NCI-H510A treated with DMSO at 0.1 percent for 48 hours (cell line): ENCODE results near the gene CSNK1D.
"Not testable (repeated sequence)": the region's sequence is repeated elsewhere in the genome, so short reads cannot be mapped to it uniquely, and the experiment has no call there.

Experiments used
- DNase-seq: peaks from one replicate; lab custom pipeline; 2025; lab: John Stamatoyannopoulos, UW

CSNK1D gene

GRCh38 chr17:82213251-82214011, 60.1 kb downstream of the CSNK1D start:
- DNase-seq = no peak

- DNase-seq = peak; percentile 34
Observed at GRCh38 chr17:82212331-82213250, 60.9 kb downstream of the CSNK1D start, which contains the start of gene CCDC57. Gene CCDC57, minus strand, starts transcription at chr17:82212842. Its CDS starts 10,898 bp downstream, at chr17:82201944.

DNA sequence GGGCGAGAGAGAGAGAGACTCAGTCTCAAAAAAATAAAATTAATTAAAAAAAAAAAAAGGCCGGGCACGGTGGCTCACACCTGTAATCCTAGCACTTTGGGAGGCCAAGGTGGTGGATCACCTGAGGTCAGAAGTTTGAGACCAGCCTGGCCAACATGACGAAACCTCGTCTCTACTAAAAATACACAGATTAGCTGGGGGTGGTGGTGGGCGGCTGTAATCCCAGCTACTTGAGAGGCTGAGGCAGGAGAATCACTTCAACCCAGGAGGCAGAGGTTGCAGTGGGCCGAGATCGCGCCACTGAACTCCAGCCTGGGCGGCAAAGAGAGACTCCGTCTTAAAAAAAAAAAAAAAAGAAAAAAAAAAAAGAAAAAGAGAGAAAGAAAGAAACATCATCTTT, 62.8 kb downstream of the CSNK1D start:
- DNase-seq = not testable (repeated sequence)

DNA sequence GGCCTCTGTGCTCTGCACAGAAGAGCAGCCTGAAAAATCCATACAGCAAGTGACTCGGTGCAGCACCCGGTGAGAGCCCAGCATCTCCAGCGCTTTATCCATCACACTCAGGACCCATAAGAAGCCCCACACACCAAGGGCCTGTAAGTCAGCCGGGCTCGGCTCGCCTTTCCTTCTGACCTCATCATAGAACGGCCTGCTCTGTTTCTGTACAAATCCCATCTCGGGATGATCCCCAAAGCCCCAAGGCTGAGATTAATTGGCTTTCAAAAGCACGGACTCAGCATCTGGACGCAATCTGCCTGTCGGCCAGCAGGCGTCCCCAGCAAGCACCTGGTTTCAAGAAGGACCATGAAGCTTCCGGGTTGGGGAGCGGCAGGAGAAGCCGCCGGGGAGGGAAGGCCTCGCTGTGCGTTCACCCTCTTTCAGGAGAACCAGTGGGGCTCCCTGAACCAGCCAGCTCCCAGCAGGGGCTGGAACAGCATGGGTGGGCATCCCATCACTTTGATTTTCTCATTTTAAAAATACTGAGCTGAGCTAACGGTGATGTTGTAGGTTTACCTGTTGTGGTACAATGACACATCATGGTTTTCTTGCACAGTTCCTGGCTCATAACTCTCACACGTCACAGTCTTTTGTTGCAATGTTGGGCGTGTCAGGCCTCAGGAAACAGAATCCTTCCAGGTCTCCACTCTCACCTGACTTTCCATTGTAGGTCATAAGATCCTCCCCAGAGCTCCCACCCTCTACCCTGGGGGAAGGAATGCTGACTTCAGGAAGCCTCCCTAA, 67.6 kb downstream of the CSNK1D start:
- DNase-seq = peak; percentile 96

GRCh38 chr17:82204831-82205719, 68.4 kb downstream of the CSNK1D start:
- DNase-seq = no peak

- no peak for DNase-seq
Observed at GRCh38 chr17:82203920-82204319, 69.6 kb downstream of the CSNK1D start.

DNA sequence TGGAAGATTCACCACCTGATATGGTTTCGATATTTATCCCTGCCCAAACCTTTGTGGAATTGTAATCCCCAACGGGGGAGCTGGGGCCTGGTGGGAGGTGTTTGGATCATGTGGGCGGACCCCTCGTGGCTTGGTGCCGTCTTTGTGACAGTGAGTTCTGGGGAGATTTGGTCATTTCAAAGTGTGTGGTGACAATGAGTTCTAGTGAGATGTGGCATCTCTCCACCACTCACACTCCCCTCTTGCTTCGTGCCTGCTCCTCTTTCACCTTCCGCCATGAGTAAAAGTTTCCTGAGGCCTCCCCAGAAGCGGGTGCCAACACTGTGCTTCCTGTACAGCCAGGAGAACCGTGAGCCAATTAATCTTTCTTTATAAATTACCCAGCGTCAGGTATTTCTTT, 70.5 kb downstream of the CSNK1D start:
- no peak for DNase-seq

DNA sequence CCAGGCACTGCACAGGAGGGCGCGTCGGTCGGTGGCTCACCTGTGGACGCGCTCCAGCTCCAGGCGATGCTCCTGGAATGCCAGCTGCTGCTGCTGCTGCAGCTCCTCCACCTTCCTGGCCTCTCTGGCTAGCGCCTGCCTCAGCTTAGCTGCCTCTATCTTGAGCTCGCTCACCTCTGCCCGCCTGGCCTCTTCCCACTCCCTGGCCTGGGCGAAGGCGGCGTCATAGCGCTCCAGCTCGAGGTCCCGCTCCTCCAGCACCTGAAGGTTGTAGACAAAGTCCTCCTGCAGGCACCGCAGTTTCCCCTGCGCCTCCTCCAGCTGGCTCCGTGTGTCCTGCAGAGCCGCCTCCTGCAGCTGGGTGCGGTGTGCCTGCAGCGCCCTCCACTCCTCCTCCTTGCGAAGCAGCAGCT, 72.0 kb downstream of the CSNK1D start:
- DNase-seq = peak; percentile 28

DNA sequence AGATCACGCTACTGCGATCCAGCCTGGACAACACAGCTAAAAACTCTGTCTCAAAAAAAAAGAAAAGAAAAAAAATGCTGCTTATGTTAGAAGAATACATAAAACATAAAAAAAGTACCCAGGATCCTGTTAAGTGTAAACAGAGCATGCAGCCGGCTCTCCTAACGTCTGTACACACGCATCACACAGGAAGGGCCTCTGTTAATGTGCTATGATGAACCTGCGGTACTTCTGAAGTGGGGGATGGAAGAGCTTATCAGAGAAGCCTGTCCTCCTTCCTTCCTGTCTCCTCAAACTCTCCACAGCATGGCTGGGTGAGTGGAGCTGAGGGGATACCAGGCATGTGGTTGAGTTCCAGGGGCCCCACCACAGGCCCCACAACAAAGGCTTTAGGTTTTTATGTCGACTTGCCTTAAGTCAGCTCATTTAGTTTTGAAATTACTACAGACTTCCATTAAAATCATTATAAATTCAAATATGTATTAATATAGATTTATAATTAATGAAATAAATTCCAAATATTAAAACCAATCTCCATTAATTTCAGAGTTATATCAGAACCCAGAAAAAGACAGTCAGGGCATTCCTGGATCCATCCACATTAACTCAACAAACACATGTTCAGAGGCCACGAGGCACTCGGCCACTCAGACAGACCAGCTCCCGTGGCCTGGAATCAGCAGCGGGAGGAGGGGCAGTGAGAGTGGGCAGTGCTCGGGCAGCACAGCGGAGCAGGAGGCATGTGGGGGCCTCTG, 72.6 kb downstream of the CSNK1D start:
- DNase-seq = peak; percentile 10

DNA sequence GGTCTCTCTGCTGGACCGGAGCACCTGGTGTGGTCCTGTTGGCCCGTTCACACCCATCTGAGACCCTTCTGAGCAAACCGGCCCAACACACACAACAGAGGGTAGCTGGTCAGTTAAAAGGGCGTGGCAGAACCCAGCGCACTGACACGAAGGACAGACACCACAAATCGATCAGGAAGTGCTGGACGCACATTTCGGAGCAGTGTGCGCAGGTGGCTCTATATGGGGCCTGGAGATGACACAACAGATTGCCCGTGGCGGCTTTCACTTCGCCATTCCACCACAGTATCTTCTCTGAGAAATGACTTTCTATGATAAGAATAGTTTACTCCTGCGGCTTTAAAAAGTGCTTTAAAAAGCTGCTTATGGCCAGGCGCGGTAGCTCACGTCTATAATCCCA, 73.4 kb downstream of the CSNK1D start:
- no peak for DNase-seq

DNA sequence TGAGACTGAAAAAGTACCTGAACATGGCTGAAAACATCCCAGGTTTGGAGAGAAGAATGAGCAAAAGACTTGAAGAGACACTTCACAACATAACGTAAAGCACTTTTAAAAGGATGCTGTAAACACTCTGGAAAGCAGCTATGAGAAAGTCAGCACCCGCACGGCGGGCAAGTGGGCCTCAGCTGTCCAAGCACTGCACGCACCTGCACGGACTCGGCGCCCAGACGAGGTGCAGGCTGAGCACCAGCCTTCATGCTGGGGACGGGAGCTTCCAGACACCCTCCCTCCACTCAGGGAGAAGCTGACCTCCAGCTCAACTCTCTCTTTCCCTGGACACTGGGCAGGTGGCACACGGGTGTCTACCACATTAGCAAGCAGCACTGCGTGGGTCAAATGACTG, 74.0 kb downstream of the CSNK1D start:
- no peak for DNase-seq

GRCh38 chr17:82198092-82198491, 75.4 kb downstream of the CSNK1D start:
- DNase-seq = no peak

DNA sequence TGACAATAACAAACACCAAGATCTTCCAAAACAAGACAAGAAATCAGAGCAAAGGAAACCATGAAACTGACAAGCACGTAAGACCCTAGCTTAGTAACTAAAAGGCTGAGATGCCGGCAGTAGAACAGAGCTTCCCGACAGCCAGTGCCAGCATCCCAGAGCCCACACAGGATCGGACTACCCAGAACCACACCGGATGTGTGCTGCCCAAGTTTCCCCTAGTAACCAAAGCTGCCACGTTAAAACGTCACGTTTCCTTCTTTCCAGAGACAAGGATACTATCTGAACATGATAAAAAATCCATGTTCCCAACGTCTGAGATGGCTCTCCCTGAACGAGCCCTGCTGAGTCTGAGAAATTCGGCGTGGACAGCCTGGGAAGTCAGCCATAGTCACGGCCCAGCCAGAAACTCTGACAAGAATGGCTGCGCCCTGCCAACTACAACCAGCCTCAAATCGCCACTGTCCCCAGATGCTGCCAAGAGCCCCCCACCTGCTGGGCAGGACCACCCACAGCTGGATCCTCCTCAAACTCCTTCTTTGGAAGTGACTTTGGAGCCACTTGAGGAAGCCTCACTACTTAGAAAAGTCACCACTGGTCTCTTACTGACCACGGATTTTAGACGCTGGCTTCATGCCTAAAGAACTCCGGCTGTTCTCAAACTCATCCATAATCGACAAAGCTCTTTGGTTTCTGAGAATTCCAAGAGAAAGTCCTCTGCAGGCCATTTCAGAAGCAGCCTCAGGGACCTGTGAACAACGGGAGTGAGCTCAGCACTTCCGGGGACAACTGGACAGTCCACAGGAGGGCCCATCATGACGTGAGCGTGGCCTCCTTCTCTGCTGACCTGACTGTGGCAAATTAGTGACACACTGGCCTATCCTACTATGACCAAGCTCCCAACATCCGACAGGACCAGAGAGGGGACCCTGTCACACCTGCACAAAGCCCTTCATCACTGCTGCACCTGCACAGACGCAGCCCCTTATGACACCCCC, 77.5 kb downstream of the CSNK1D start:
- DNase-seq = no peak

- DNase-seq = no peak
Observed at GRCh38 chr17:82194765-82195164, 78.7 kb downstream of the CSNK1D start.

DNA sequence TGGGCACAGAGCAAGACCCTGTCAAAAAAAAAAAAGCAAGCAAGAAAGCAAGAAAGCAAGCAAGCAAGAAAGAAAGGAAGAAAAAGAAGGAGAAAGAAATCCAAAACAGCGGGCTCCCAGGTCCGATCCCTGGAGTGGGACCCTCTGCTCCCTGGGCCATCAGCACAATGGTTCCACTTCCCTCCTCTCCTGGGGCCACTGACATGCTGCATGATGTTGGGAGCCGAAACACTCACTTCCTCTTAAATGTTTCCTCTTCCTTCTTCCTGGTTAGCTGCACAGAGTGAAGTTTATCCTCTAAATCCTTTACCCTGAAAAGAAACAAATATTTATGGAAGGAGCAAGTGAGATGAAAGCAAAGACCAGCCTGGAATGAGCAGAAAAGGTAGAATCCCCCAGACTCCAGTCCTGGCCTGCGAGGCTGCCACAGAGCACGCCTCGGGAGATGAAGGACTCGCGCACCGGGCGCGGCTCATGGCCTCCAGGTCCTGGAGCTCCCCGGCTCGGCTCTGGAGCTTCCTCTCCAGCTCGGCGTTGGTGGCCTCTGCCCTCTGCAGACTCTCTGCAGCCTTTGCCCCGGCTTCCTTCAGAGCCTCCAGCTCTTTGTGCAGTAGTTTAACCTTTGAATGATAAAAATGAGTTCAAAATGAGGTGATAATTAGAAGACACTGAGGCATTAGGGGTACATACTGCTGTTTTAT, 79.8 kb downstream of the CSNK1D start:
- DNase-seq = no peak

- not testable (repeated sequence) for DNase-seq
Observed at GRCh38 chr17:82193050-82193449, 80.5 kb downstream of the CSNK1D start.
